Heart left ventricle (tissue), 13 donors: ENCODE results near the gene PRPSAP2.

Source experiments
- CTCF ChIP-seq, 12 donors: fragments of 200-600 bp; sonication (generic) in 4 of 12; IDR thresholded peaks; one replicate each; pipeline versions ENCODE4 v1.5.0 to v1.8.0; 2018 to 2022; ENCODE audit warnings: antibody characterized with exemption in 12 of 12, mild to moderate bottlenecking in 5 of 12
- POLR2A ChIP-seq, 2 donors: fragments of 450-650 bp; IDR thresholded peaks; one replicate each; pipeline ENCODE4 v1.6.1; 2017; ENCODE audit warnings: antibody characterized with exemption in 2 of 2, mild to moderate bottlenecking in 2 of 2, moderate library complexity in 2 of 2
- donor health status: ischemic (EF 13 %, LVEDD 7.1; RV severe dilation, severe dysfunction).
- donor health status: DM: no; HTN: yes; CAD: no.
- donor health status: DM: no; HTN: no; CAD: no.
- donor health status: ischemic (EF 25% LVEDD 6.9; RV normal size, moderate dysfunction).
- donor health status: ischemic (EF 25% LVEDD 5.7; RV mildly dilated, moderate dysfunction).
- donor health status: ischemic (EF 35%, LVEDD 5.7; RV mildly dilated, moderate dysfunction).
- donor health status: nonischemic (EF 11% LVEDD 7.7; RV severe dilation, severe dysfunction).
- donor health status: DM: yes; HTN: yes; CAD: no.
- donor health status: PGD.
- donor health status: ischemic (EF 29% LVEDD 5.4; RV normal size, mild dysfunction).
- donor health status: nonischemic (EF 23%, LVEDD 6.1; RV moderate dilation, normal function).

GRCh38 chr17:18896947-18897346, 39.0 kb downstream of the PRPSAP2 start:
- TF ChIP-seq CTCF (IDR thresholded peaks at IDR 0.05) = no peak
- TF ChIP-seq POLR2A (IDR thresholded peaks at IDR 0.05) = no peak
